GM19324 (cell line): ENCODE results near the gene HOXA10.
A peak's percentile ranks its signal among the peaks of the same experiment; 100 is the strongest.

ENCODE experiments used
- ATAC-seq: cut with Tn5 transposase; IDR thresholded peaks from one replicate; pipeline ENCODE4 v1.9.1; 2021; ENCODE audit warnings: mild to moderate bottlenecking, moderate library complexity; ENCODE audit not compliant: unreplicated experiment, low FRiP score

HOXA10 gene

GRCh38 chr7:27168265-27168947 lies 5.7 kb downstream of the HOXA10 start:
- no peak for ATAC-seq

- no peak for ATAC-seq
Measured at GRCh38 chr7:27167916-27168264, 6.2 kb downstream of the HOXA10 start.

- ATAC-seq, result no peak
Measured at GRCh38 chr7:27166531-27167505, 7.3 kb downstream of the HOXA10 start.

GRCh38 chr7:27165996-27166530 lies 8.1 kb downstream of the HOXA10 start:
- no peak for ATAC-seq

- ATAC-seq, result no peak
Measured at GRCh38 chr7:27165089-27165995, 8.8 kb downstream of the HOXA10 start, which contains the start of gene HOXA9. HOXA9 (minus strand) TSS chr7:27165537; CDS start chr7:27165457, 80 bp downstream.

GRCh38 chr7:27164367-27165088 lies 9.6 kb downstream of the HOXA10 start:
- ATAC-seq, result no peak

- no peak for ATAC-seq
Measured at GRCh38 chr7:27164045-27164366, 10.1 kb downstream of the HOXA10 start.

GRCh38 chr7:27163288-27164044 lies 10.7 kb downstream of the HOXA10 start:
- ATAC-seq, result no peak

- no peak for ATAC-seq
Measured at GRCh38 chr7:27162561-27163287, 11.4 kb downstream of the HOXA10 start.

- no peak for ATAC-seq
Measured at GRCh38 chr7:27161721-27162560, 12.2 kb downstream of the HOXA10 start.

GRCh38 chr7:27161214-27161720 lies 12.9 kb downstream of the HOXA10 start:
- ATAC-seq, result no peak

GRCh38 chr7:27160546-27161213 lies 13.4 kb downstream of the HOXA10 start:
- peak; percentile 60 for ATAC-seq

- ATAC-seq, result peak; percentile 37
Measured at GRCh38 chr7:27160145-27160545, 14.0 kb downstream of the HOXA10 start.

- ATAC-seq, result no peak
Measured at GRCh38 chr7:27159266-27160144, 14.6 kb downstream of the HOXA10 start.

GRCh38 chr7:27158436-27159265 lies 15.5 kb downstream of the HOXA10 start:
- ATAC-seq, result no peak
